ENCODE data around the gene ZNF253.
"Not testable (repeated sequence)": the region's sequence is repeated elsewhere in the genome, so short reads cannot be mapped to it uniquely, and the experiment has no call there.

Gene ZNF253

GRCh38 chr19:19900139-19900728, 34.6 kb downstream of the ZNF253 start:
- DNase-seq, result peak; percentile 10 to 13

GRCh38 chr19:19900729-19901444, 35.2 kb downstream of the ZNF253 start, which contains the start of gene ZNF93:
TSS of gene ZNF93 (plus strand) at chr19:19900946. CDS start at chr19:19901089, 143 bp downstream.
- peak; percentile 89 to 91 for DNase-seq

GRCh38 chr19:19907551-19907950, 41.9 kb downstream of the ZNF253 start:
- DNase-seq, result not testable (repeated sequence)

- DNase-seq, result no peak
Observed at GRCh38 chr19:19909654-19910053, 44.0 kb downstream of the ZNF253 start.

- no peak for DNase-seq
Observed at GRCh38 chr19:19911150-19911549, 45.5 kb downstream of the ZNF253 start.

GRCh38 chr19:19914596-19914995, 48.9 kb downstream of the ZNF253 start:
- DNase-seq, result no peak

GRCh38 chr19:19930417-19930816, 64.7 kb downstream of the ZNF253 start:
- DNase-seq, result peak in 1 of 2 experiments; percentile 38

- not testable (repeated sequence) for DNase-seq
Observed at GRCh38 chr19:19933432-19934314, 68.0 kb downstream of the ZNF253 start.

- DNase-seq, result no peak
Observed at GRCh38 chr19:19937403-19937802, 71.7 kb downstream of the ZNF253 start.

- DNase-seq, result no peak
Observed at GRCh38 chr19:19938449-19938848, 72.8 kb downstream of the ZNF253 start.

- no peak for DNase-seq
Observed at GRCh38 chr19:19943848-19944582, 78.3 kb downstream of the ZNF253 start.

Data from NCI-H524 (cell line).